HEK293 (cell line): Measurements from ENCODE around the gene NCOA3.

Experiments used
- CTCF ChIA-PET: fragments of 350-600 bp; formaldehyde crosslinking; extraction: SDS; loops from one replicate; lab custom pipeline; 2021; ENCODE audit warnings: antibody characterized with exemption; lab: Yijun Ruan, JAX
- POLR2A ChIA-PET: fragments of 300-600 bp; formaldehyde crosslinking; extraction: SDS; loops from one replicate; lab custom pipeline; 2020; ENCODE audit warnings: antibody characterized with exemption, inconsistent platforms; lab: Yijun Ruan, JAX
- H3K27ac ChIP-seq: fragments of 200-500 bp; sonication (Bioruptor generic); 2 replicates; pipeline ENCODE4 v1.5.1; 2014; ENCODE audit warnings: low read depth, low read length, control low read depth, inconsistent platforms; ENCODE audit errors: extremely low read depth
- H3K36me3 ChIP-seq, 2 experiments: fragments of 200-500 bp in 1 of 2; sonication (Bioruptor generic) in 1 of 2; 1 replicate in 1 of 2; 2 replicates in 1 of 2; pipeline ENCODE4 v1.5.1; 2014 to 2017; ENCODE audit warnings: inconsistent platforms in 2 of 2, low read length in 2 of 2; ENCODE audit not compliant: control insufficient read depth in 2 of 2, insufficient read depth in 1 of 2
- H3K4me1 ChIP-seq: fragments of 200-500 bp; sonication (Bioruptor generic); 2 replicates; pipeline ENCODE4 v1.5.1; 2014; ENCODE audit warnings: mild to moderate bottlenecking, low read length, inconsistent platforms; ENCODE audit not compliant: control insufficient read depth, insufficient read depth
- H3K4me3 ChIP-seq: 2 replicates; pipeline ENCODE4 v1.5.1; 2011; ENCODE audit warnings: low read depth, mild to moderate bottlenecking, control low read depth, low read length, moderate library complexity
- H3K9me3 ChIP-seq: fragments of 200-500 bp; sonication (Bioruptor generic); 2 replicates; pipeline ENCODE4 v1.5.1; 2014; ENCODE audit warnings: low read depth, low read length, inconsistent platforms; ENCODE audit not compliant: control insufficient read depth, insufficient read depth
- GLIS1 ChIP-seq: fragments of 450-650 bp; formaldehyde crosslinking; IDR thresholded peaks from 2 replicates; pipeline ENCODE4 v1.5.1; 2016; ENCODE audit warnings: missing biosample characterization, missing genetic modification characterization
- ZFP3 ChIP-seq: fragments of 450-650 bp; formaldehyde crosslinking; IDR thresholded peaks from 2 replicates; pipeline ENCODE4 v1.5.1; 2016; ENCODE audit warnings: low read depth, missing biosample characterization, missing genetic modification characterization
- ZFP69B ChIP-seq: fragments of 450-650 bp; formaldehyde crosslinking; IDR thresholded peaks from 2 replicates; pipeline ENCODE4 v1.5.1; 2016; ENCODE audit warnings: missing biosample characterization, missing genetic modification characterization
- ZNF112 ChIP-seq: fragments of 450-650 bp; formaldehyde crosslinking; IDR thresholded peaks from 2 replicates; pipeline ENCODE4 v1.5.0; 2017; ENCODE audit warnings: missing biosample characterization, missing genetic modification characterization
- ZNF214 ChIP-seq: fragments of 450-650 bp; formaldehyde crosslinking; IDR thresholded peaks from 2 replicates; pipeline ENCODE4 v1.5.1; 2017; ENCODE audit warnings: missing biosample characterization, mild to moderate bottlenecking, missing genetic modification characterization, borderline replicate concordance
- ZNF221 ChIP-seq: fragments of 450-650 bp; formaldehyde crosslinking; IDR thresholded peaks from 2 replicates; pipeline ENCODE4 v1.5.1; 2017; ENCODE audit warnings: missing biosample characterization, missing genetic modification characterization, borderline replicate concordance
- ZNF350 ChIP-seq: fragments of 450-650 bp; formaldehyde crosslinking; IDR thresholded peaks from 2 replicates; pipeline ENCODE4 v1.5.0; 2017; ENCODE audit warnings: missing biosample characterization, mild to moderate bottlenecking, missing genetic modification characterization
- ZNF510 ChIP-seq: fragments of 450-650 bp; formaldehyde crosslinking; IDR thresholded peaks from 2 replicates; pipeline ENCODE4 v1.5.1; 2018; ENCODE audit warnings: mild to moderate bottlenecking, missing genetic modification characterization, missing biosample characterization; ENCODE audit not compliant: insufficient replicate concordance
- ZNF514 ChIP-seq: fragments of 450-650 bp; formaldehyde crosslinking; IDR thresholded peaks from 2 replicates; pipeline ENCODE4 v1.5.1; 2016; ENCODE audit warnings: missing biosample characterization, missing genetic modification characterization
- ZNF544 ChIP-seq: fragments of 450-650 bp; formaldehyde crosslinking; IDR thresholded peaks from 2 replicates; pipeline ENCODE4 v1.5.0; 2017; ENCODE audit warnings: missing biosample characterization, missing genetic modification characterization
- ZNF664 ChIP-seq: fragments of 450-650 bp; formaldehyde crosslinking; IDR thresholded peaks from 2 replicates; pipeline ENCODE4 v1.5.1; 2016; ENCODE audit warnings: missing biosample characterization, missing genetic modification characterization
- ZNF768 ChIP-seq: fragments of 450-650 bp; formaldehyde crosslinking; IDR thresholded peaks from 2 replicates; pipeline ENCODE4 v1.5.1; 2018; ENCODE audit warnings: missing biosample characterization, mild to moderate bottlenecking, missing genetic modification characterization
- ZNF777 ChIP-seq: fragments of 450-650 bp; formaldehyde crosslinking; IDR thresholded peaks from 2 replicates; pipeline ENCODE4 v1.5.1; 2017; ENCODE audit warnings: missing biosample characterization, missing genetic modification characterization, borderline replicate concordance
- ZNF785 ChIP-seq: fragments of 450-650 bp; formaldehyde crosslinking; IDR thresholded peaks from 2 replicates; pipeline ENCODE4 v1.5.1; 2016; ENCODE audit warnings: missing biosample characterization, missing genetic modification characterization
- ZNF837 ChIP-seq: fragments of 450-650 bp; formaldehyde crosslinking; IDR thresholded peaks from 2 replicates; pipeline ENCODE4 v1.5.1; 2016; ENCODE audit warnings: missing biosample characterization, missing genetic modification characterization
- ZNF843 ChIP-seq: fragments of 450-650 bp; formaldehyde crosslinking; IDR thresholded peaks from 2 replicates; pipeline ENCODE4 v1.5.1; 2016; ENCODE audit warnings: missing biosample characterization, missing genetic modification characterization
- ZSCAN30 ChIP-seq: fragments of 450-650 bp; IDR thresholded peaks from 2 replicates; pipeline ENCODE4 v1.5.1; 2018; ENCODE audit warnings: missing biosample characterization, mild to moderate bottlenecking, missing genetic modification characterization, moderate library complexity
- TF ChIP-seq, protein P1 (sequence below): fragments of 450-650 bp; formaldehyde crosslinking; IDR thresholded peaks from 2 replicates; pipeline ENCODE4 v1.5.1; 2016; ENCODE audit warnings: missing biosample characterization, missing genetic modification characterization
- TF ChIP-seq, protein P2 (sequence below): fragments of 450-650 bp; formaldehyde crosslinking; IDR thresholded peaks from 2 replicates; pipeline ENCODE4 v1.5.1; 2016; ENCODE audit warnings: missing biosample characterization, missing genetic modification characterization, borderline replicate concordance

Gene NCOA3

DNA sequence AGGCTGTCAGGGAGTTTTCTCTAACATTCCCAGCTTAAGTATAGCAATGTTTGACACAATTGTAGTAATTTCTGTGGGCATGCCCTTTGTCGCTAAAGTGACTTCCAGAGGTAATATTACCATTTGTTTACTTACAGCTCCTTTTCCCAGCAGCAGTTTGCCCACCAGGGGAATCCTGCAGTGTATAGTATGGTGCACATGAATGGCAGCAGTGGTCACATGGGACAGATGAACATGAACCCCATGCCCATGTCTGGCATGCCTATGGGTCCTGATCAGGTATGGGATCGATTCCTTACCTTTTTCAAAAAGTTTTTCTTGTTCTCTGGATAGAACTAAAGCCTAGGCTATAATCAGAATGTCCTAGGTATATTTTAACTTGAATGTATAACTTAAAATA lies 151.1 kb downstream of the NCOA3 start (continued):
- no peak for TF ChIP-seq ZNF214 (tag by site-specific recombination)
- TF ChIP-seq ZNF514 (tag by site-specific recombination), result no peak
- no peak for TF ChIP-seq ZNF777 (tag by site-specific recombination)
- no peak for TF ChIP-seq GLIS1 (tag by site-specific recombination)
- no peak for TF ChIP-seq ZNF843 (tag by site-specific recombination)
- TF ChIP-seq, protein P1, sequence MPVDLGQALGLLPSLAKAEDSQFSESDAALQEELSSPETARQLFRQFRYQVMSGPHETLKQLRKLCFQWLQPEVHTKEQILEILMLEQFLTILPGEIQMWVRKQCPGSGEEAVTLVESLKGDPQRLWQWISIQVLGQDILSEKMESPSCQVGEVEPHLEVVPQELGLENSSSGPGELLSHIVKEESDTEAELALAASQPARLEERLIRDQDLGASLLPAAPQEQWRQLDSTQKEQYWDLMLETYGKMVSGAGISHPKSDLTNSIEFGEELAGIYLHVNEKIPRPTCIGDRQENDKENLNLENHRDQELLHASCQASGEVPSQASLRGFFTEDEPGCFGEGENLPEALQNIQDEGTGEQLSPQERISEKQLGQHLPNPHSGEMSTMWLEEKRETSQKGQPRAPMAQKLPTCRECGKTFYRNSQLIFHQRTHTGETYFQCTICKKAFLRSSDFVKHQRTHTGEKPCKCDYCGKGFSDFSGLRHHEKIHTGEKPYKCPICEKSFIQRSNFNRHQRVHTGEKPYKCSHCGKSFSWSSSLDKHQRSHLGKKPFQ, result no peak
- no peak for TF ChIP-seq ZSCAN30
- no peak for TF ChIP-seq ZNF837 (tag by site-specific recombination)
- no peak for TF ChIP-seq ZFP69B (tag by site-specific recombination)
- TF ChIP-seq, protein P2, sequence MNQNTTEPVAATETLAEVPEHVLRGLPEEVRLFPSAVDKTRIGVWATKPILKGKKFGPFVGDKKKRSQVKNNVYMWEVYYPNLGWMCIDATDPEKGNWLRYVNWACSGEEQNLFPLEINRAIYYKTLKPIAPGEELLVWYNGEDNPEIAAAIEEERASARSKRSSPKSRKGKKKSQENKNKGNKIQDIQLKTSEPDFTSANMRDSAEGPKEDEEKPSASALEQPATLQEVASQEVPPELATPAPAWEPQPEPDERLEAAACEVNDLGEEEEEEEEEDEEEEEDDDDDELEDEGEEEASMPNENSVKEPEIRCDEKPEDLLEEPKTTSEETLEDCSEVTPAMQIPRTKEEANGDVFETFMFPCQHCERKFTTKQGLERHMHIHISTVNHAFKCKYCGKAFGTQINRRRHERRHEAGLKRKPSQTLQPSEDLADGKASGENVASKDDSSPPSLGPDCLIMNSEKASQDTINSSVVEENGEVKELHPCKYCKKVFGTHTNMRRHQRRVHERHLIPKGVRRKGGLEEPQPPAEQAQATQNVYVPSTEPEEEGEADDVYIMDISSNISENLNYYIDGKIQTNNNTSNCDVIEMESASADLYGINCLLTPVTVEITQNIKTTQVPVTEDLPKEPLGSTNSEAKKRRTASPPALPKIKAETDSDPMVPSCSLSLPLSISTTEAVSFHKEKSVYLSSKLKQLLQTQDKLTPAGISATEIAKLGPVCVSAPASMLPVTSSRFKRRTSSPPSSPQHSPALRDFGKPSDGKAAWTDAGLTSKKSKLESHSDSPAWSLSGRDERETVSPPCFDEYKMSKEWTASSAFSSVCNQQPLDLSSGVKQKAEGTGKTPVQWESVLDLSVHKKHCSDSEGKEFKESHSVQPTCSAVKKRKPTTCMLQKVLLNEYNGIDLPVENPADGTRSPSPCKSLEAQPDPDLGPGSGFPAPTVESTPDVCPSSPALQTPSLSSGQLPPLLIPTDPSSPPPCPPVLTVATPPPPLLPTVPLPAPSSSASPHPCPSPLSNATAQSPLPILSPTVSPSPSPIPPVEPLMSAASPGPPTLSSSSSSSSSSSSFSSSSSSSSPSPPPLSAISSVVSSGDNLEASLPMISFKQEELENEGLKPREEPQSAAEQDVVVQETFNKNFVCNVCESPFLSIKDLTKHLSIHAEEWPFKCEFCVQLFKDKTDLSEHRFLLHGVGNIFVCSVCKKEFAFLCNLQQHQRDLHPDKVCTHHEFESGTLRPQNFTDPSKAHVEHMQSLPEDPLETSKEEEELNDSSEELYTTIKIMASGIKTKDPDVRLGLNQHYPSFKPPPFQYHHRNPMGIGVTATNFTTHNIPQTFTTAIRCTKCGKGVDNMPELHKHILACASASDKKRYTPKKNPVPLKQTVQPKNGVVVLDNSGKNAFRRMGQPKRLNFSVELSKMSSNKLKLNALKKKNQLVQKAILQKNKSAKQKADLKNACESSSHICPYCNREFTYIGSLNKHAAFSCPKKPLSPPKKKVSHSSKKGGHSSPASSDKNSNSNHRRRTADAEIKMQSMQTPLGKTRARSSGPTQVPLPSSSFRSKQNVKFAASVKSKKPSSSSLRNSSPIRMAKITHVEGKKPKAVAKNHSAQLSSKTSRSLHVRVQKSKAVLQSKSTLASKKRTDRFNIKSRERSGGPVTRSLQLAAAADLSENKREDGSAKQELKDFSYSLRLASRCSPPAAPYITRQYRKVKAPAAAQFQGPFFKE (tag by site-specific recombination), result no peak

DNA sequence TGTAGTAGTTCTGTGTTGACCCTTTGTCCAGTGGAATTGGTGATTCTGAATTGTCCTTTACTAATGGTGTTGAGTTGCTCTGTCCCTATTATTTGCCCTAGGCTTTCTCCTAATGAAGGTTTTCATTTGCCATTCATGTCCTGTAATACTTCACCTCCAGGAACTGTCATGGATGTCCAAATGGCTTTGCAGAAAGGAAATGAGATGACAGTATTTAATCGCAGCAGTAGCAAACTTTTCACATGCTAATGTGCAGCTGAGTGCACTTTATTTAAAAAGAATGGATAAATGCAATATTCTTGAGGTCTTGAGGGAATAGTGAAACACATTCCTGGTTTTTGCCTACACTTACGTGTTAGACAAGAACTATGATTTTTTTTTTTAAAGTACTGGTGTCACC lies 152.2 kb downstream of the NCOA3 start:
- H3K36me3 ChIP-seq, result peaks cover 11 to 72% of the 10 kb centered on the region in 2 experiments
- H3K4me3 ChIP-seq, result no peak overlapping the region
- CTCF ChIA-PET, result interaction anchor here (0.5 to 0.7 kb wide), 3 partner anchors 13 to 363 kb away, joined by 3 to 4 read pairs (median 3); no protein-coding TSS in a partner anchor
- no peaks in the 10 kb centered on the region for H3K9me3 ChIP-seq
- no peak overlapping the region for H3K27ac ChIP-seq
- POLR2A ChIA-PET, result no interaction called here
- H3K4me1 ChIP-seq, result no peaks in the 10 kb centered on the region
- TF ChIP-seq ZNF221 (tag by site-specific recombination) (no peak), ZNF785 (tag by site-specific recombination) (no peak), ZNF350 (tag by site-specific recombination) (no peak), ZNF544 (tag by site-specific recombination) (no peak), ZNF112 (tag by site-specific recombination) (no peak), ZNF514 (tag by site-specific recombination) (no peak), ZNF768 (tag by site-specific recombination) (no peak), ZNF664 (tag by site-specific recombination) (no peak), ZNF510 (tag by site-specific recombination) (no peak), ZFP3 (tag by site-specific recombination) (no peak)
